ENCODE data around the gene DTNB. TPM values are rescaled to one million over a fixed set of nuclear protein-coding genes. Genes with fewer than 3 reads are reported as not detected.

Gene DTNB
- polyA plus RNA-seq, 1 donor from 2014 or later: 22.5 TPM

DNA sequence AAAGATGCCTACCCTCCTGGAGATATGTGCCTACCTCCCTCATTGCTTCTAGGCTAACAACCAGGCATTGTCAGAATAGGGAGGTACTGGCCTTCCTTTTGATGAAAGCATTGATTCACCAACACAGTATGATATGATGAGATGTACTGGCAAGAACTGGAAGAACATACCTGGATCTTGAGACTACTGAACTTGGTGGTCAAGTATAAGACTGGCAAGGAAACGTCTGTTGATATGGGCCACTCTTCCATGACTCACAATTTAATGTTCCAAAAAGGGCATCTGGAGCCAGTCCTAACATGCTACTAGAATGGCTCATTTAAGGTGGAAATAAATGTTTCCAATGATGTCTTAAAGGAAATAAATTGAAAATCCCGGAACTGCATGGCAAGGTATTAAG, 18.1 kb downstream of the DTNB start:
- Histone ChIP-seq H3K4me2 (ENCODE audit: low read length) (no peak overlapping the region), H3K9me3 (ENCODE audit: low read length) (no peaks in the 10 kb centered on the region), H3K27me3 (ENCODE audit: insufficient read depth, low read depth, low read length) (no peaks in the 10 kb centered on the region), H3K36me3 (ENCODE audit: insufficient read depth, low read length) (peaks cover 4% of the 10 kb centered on the region), H2AFZ (ENCODE audit: low read depth, low read length) (no peak overlapping the region), H3K27ac (ENCODE audit: low read length) (no peak overlapping the region), H3F3A (ENCODE audit: insufficient read depth, low read length, poor library complexity, severe bottlenecking) (no peaks in the 10 kb centered on the region), H3K79me2 (replicated peaks; ENCODE audit: insufficient read depth, low read length) (peaks cover 8% of the 10 kb centered on the region), H3K4me3 (ENCODE audit: low read length) (no peak overlapping the region), H3K9ac (ENCODE audit: low read length) (no peak overlapping the region), H4K20me1 (ENCODE audit: insufficient read depth) (no peaks in the 10 kb centered on the region), H3K9me2 (ENCODE audit: insufficient read depth, low read length) (no peaks in the 10 kb centered on the region)
- TF ChIP-seq CTCF (IDR thresholded peaks at IDR 0.05; ENCODE audit: poor library complexity, severe bottlenecking) (no peak), RAD21 (conservative IDR thresholded peaks at IDR 0.05) (no peak), TAF1 (IDR thresholded peaks at IDR 0.05; ENCODE audit: low read depth) (no peak)

- no peak overlapping the region for H3K4me2 ChIP-seq (ENCODE audit: low read length)
- no peak overlapping the region for H2AFZ ChIP-seq (ENCODE audit: low read depth, low read length)
- peaks cover 4% of the 10 kb centered on the region for H3K36me3 ChIP-seq (ENCODE audit: insufficient read depth, low read length)
- H3F3A ChIP-seq (ENCODE audit: insufficient read depth, low read length, poor library complexity, severe bottlenecking): no peaks in the 10 kb centered on the region
- H3K27me3 ChIP-seq (ENCODE audit: insufficient read depth, low read depth, low read length): no peaks in the 10 kb centered on the region
- H3K27ac ChIP-seq (ENCODE audit: low read length): no peak overlapping the region
- no peaks in the 10 kb centered on the region for H4K20me1 ChIP-seq (ENCODE audit: insufficient read depth)
- no peaks in the 10 kb centered on the region for H3K9me2 ChIP-seq (ENCODE audit: insufficient read depth, low read length)
- H3K9me3 ChIP-seq (ENCODE audit: low read length): no peaks in the 10 kb centered on the region
- TF ChIP-seq MXI1 (conservative IDR thresholded peaks at IDR 0.05; ENCODE audit: poor library complexity, severe bottlenecking): no peak
- no peak for TF ChIP-seq EZH2 (IDR thresholded peaks at IDR 0.05; ENCODE audit: borderline replicate concordance, insufficient read depth, low read length, poor library complexity, severe bottlenecking)
- TF ChIP-seq RAD21 (conservative IDR thresholded peaks at IDR 0.05): no peak
- TF ChIP-seq SMC3 (conservative IDR thresholded peaks at IDR 0.05; ENCODE audit: poor library complexity): no peak
- no peak for TF ChIP-seq EP300 (conservative IDR thresholded peaks at IDR 0.05; ENCODE audit: poor library complexity, severe bottlenecking)
- no peak for TF ChIP-seq CTCF (IDR thresholded peaks at IDR 0.05; ENCODE audit: poor library complexity, severe bottlenecking)
- TF ChIP-seq, protein P1, sequence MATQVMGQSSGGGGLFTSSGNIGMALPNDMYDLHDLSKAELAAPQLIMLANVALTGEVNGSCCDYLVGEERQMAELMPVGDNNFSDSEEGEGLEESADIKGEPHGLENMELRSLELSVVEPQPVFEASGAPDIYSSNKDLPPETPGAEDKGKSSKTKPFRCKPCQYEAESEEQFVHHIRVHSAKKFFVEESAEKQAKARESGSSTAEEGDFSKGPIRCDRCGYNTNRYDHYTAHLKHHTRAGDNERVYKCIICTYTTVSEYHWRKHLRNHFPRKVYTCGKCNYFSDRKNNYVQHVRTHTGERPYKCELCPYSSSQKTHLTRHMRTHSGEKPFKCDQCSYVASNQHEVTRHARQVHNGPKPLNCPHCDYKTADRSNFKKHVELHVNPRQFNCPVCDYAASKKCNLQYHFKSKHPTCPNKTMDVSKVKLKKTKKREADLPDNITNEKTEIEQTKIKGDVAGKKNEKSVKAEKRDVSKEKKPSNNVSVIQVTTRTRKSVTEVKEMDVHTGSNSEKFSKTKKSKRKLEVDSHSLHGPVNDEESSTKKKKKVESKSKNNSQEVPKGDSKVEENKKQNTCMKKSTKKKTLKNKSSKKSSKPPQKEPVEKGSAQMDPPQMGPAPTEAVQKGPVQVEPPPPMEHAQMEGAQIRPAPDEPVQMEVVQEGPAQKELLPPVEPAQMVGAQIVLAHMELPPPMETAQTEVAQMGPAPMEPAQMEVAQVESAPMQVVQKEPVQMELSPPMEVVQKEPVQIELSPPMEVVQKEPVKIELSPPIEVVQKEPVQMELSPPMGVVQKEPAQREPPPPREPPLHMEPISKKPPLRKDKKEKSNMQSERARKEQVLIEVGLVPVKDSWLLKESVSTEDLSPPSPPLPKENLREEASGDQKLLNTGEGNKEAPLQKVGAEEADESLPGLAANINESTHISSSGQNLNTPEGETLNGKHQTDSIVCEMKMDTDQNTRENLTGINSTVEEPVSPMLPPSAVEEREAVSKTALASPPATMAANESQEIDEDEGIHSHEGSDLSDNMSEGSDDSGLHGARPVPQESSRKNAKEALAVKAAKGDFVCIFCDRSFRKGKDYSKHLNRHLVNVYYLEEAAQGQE (IDR thresholded peaks at IDR 0.05; ENCODE audit: borderline replicate concordance): no peak
- TF ChIP-seq TAF1 (IDR thresholded peaks at IDR 0.05; ENCODE audit: low read depth): no peak
- no peak for TF ChIP-seq POLR2AphosphoS5 (IDR thresholded peaks at IDR 0.05)
- no peak overlapping the region for H3K9ac ChIP-seq (ENCODE audit: low read length)
- peaks cover 8% of the 10 kb centered on the region for H3K79me2 ChIP-seq (replicated peaks; ENCODE audit: insufficient read depth, low read length)
- no peak overlapping the region for H3K4me3 ChIP-seq (ENCODE audit: low read length)
Observed at GRCh38 chr2:25654801-25655200, 18.6 kb downstream of the DTNB start.
